Activated naive CD8-positive, alpha-beta T cell treated with anti-CD3 and anti-CD28 coated beads for 36 hours (primary cell): ENCODE data around the gene VAX1. TPM values are rescaled to one million over a fixed set of nuclear protein-coding genes. Genes with fewer than 3 reads are reported as not detected.

Source experiments
- DNase-seq: peaks from one replicate; pipeline ENCODE4 v3.0.0; 2021
- H3K27ac Mint-ChIP-seq: one replicate; pipeline ENCODE4 v1.8.0; 2022; ENCODE audit warnings: mild to moderate bottlenecking, moderate library complexity, mixed read lengths
- H3K27me3 Mint-ChIP-seq: one replicate; pipeline ENCODE4 v1.8.0; 2022; ENCODE audit warnings: mild to moderate bottlenecking, mixed read lengths
- H3K36me3 Mint-ChIP-seq: one replicate; pipeline ENCODE4 v1.8.0; 2021; ENCODE audit warnings: mild to moderate bottlenecking, mixed read lengths
- H3K4me1 Mint-ChIP-seq: one replicate; pipeline ENCODE4 v1.8.0; 2021; ENCODE audit warnings: mixed read lengths
- H3K4me3 Mint-ChIP-seq: one replicate; pipeline ENCODE4 v1.8.0; 2022; ENCODE audit warnings: mild to moderate bottlenecking, moderate library complexity, mixed read lengths
- H3K9me3 Mint-ChIP-seq: one replicate; pipeline ENCODE4 v1.8.0; 2022; ENCODE audit warnings: mixed read lengths
- total RNA-seq, 2 experiments: library from RNA; stranded (reverse); gene quantifications; one replicate each; pipeline ENCODE4 v1.2.3, GENCODE V29; 2021

The VAX1 gene
- total RNA-seq, 2 experiments from 2014 or later = not detected

GRCh38 chr10:117167346-117167788, 29.3 kb upstream of the VAX1 start:
- Mint-ChIP-seq H3K9me3 (no peaks in the 10 kb centered on the region), H3K36me3 (no peaks in the 10 kb centered on the region), H3K4me1 (peaks cover 40% of the 10 kb centered on the region), H3K27ac (no peak overlapping the region), H3K27me3 (peaks cover 93% of the 10 kb centered on the region), H3K4me3 (no peak overlapping the region)
- DNase-seq = no peak

GRCh38 chr10:117166418-117167345, 28.6 kb upstream of the VAX1 start:
- Mint-ChIP-seq H3K9me3 (no peaks in the 10 kb centered on the region), H3K27ac (no peak overlapping the region), H3K27me3 (peaks cover 92% of the 10 kb centered on the region), H3K4me1 (peaks cover 43% of the 10 kb centered on the region), H3K36me3 (no peaks in the 10 kb centered on the region), H3K4me3 (no peak overlapping the region)
- DNase-seq = no peak

GRCh38 chr10:117165538-117166417, 27.7 kb upstream of the VAX1 start:
- H3K9me3 Mint-ChIP-seq = no peaks in the 10 kb centered on the region
- DNase-seq = peak; percentile 52
- H3K27me3 Mint-ChIP-seq = peaks cover 95% of the 10 kb centered on the region
- H3K36me3 Mint-ChIP-seq = no peaks in the 10 kb centered on the region
- peaks cover 45% of the 10 kb centered on the region for H3K4me1 Mint-ChIP-seq
- no peak overlapping the region for H3K27ac Mint-ChIP-seq
- H3K4me3 Mint-ChIP-seq = no peak overlapping the region

- Mint-ChIP-seq H3K36me3 (no peaks in the 10 kb centered on the region), H3K4me1 (peaks cover 39% of the 10 kb centered on the region), H3K9me3 (no peaks in the 10 kb centered on the region), H3K27ac (no peak overlapping the region), H3K27me3 (peaks cover 95% of the 10 kb centered on the region), H3K4me3 (no peak overlapping the region)
- no peak for DNase-seq
These were observed 26.8 kb upstream of the VAX1 start for GRCh38 chr10:117164592-117165537.

GRCh38 chr10:117163954-117164548, 26.0 kb upstream of the VAX1 start:
- H3K36me3 Mint-ChIP-seq = no peaks in the 10 kb centered on the region
- DNase-seq = no peak
- H3K9me3 Mint-ChIP-seq = no peaks in the 10 kb centered on the region
- H3K4me3 Mint-ChIP-seq = no peak overlapping the region
- peaks cover 34% of the 10 kb centered on the region for H3K4me1 Mint-ChIP-seq
- no peak overlapping the region for H3K27ac Mint-ChIP-seq
- H3K27me3 Mint-ChIP-seq = peaks cover 95% of the 10 kb centered on the region

- Mint-ChIP-seq H3K27ac (no peak overlapping the region), H3K36me3 (no peaks in the 10 kb centered on the region), H3K27me3 (peaks cover 95% of the 10 kb centered on the region), H3K4me3 (no peak overlapping the region), H3K9me3 (no peaks in the 10 kb centered on the region), H3K4me1 (peaks cover 30% of the 10 kb centered on the region)
- DNase-seq = no peak
These were observed 25.2 kb upstream of the VAX1 start for GRCh38 chr10:117163061-117163953.

- H3K27ac Mint-ChIP-seq = no peak overlapping the region
- no peaks in the 10 kb centered on the region for H3K36me3 Mint-ChIP-seq
- DNase-seq = no peak
- no peak overlapping the region for H3K4me3 Mint-ChIP-seq
- peaks cover 30% of the 10 kb centered on the region for H3K4me1 Mint-ChIP-seq
- H3K9me3 Mint-ChIP-seq = no peaks in the 10 kb centered on the region
- H3K27me3 Mint-ChIP-seq = peaks cover 95% of the 10 kb centered on the region
These were observed 24.3 kb upstream of the VAX1 start for GRCh38 chr10:117162093-117163060.

GRCh38 chr10:117161386-117162033, 23.4 kb upstream of the VAX1 start:
- H3K36me3 Mint-ChIP-seq = no peaks in the 10 kb centered on the region
- peaks cover 95% of the 10 kb centered on the region for H3K27me3 Mint-ChIP-seq
- DNase-seq = no peak
- H3K27ac Mint-ChIP-seq = no peak overlapping the region
- peaks cover 24% of the 10 kb centered on the region for H3K4me1 Mint-ChIP-seq
- H3K4me3 Mint-ChIP-seq = no peak overlapping the region
- H3K9me3 Mint-ChIP-seq = no peaks in the 10 kb centered on the region

GRCh38 chr10:117160567-117160966, 22.5 kb upstream of the VAX1 start:
- peaks cover 19% of the 10 kb centered on the region for H3K4me1 Mint-ChIP-seq
- H3K27ac Mint-ChIP-seq = no peak overlapping the region
- DNase-seq = no peak
- H3K9me3 Mint-ChIP-seq = no peaks in the 10 kb centered on the region
- no peak overlapping the region for H3K4me3 Mint-ChIP-seq
- peaks cover 95% of the 10 kb centered on the region for H3K27me3 Mint-ChIP-seq
- no peaks in the 10 kb centered on the region for H3K36me3 Mint-ChIP-seq

- Mint-ChIP-seq H3K27me3 (peaks cover 93% of the 10 kb centered on the region), H3K4me1 (peaks cover 13% of the 10 kb centered on the region), H3K9me3 (no peaks in the 10 kb centered on the region), H3K4me3 (no peak overlapping the region), H3K36me3 (no peaks in the 10 kb centered on the region), H3K27ac (no peak overlapping the region)
- DNase-seq = no peak
These were observed 21.3 kb upstream of the VAX1 start for GRCh38 chr10:117159390-117159789.

- no peaks in the 10 kb centered on the region for H3K9me3 Mint-ChIP-seq
- H3K27me3 Mint-ChIP-seq = peaks cover 91% of the 10 kb centered on the region
- no peaks in the 10 kb centered on the region for H3K36me3 Mint-ChIP-seq
- peaks cover 9% of the 10 kb centered on the region for H3K4me1 Mint-ChIP-seq
- H3K27ac Mint-ChIP-seq = no peak overlapping the region
- no peak for DNase-seq
- no peak overlapping the region for H3K4me3 Mint-ChIP-seq
These were observed 20.2 kb upstream of the VAX1 start for GRCh38 chr10:117158297-117158696.

- Mint-ChIP-seq H3K9me3 (no peaks in the 10 kb centered on the region), H3K4me1 (no peaks in the 10 kb centered on the region), H3K27me3 (peaks cover 86% of the 10 kb centered on the region), H3K4me3 (no peak overlapping the region), H3K27ac (no peak overlapping the region), H3K36me3 (no peaks in the 10 kb centered on the region)
- no peak for DNase-seq
These were observed 14.6 kb upstream of the VAX1 start for GRCh38 chr10:117152668-117153067.
